GM21529 (cell line): ENCODE results near the gene LDB1.

Source experiments
- ATAC-seq: cut with Tn5 transposase; IDR thresholded peaks from one replicate; pipeline ENCODE4 v1.9.1; 2021; ENCODE audit not compliant: unreplicated experiment

The LDB1 gene

GRCh38 chr10:102120142-102120990 is at the start of gene LDB1:
TSS of gene LDB1 (minus strand) at chr10:102120368. CDS start at chr10:102120110, 258 bp downstream.
- ATAC-seq, result peak; percentile 62

- ATAC-seq, result no peak
Observed at GRCh38 chr10:102167861-102168260, 47.7 kb upstream of the LDB1 start.

- ATAC-seq, result no peak
Observed at GRCh38 chr10:102163342-102163989, 43.3 kb upstream of the LDB1 start.

- ATAC-seq, result no peak
Observed at GRCh38 chr10:102159831-102160230, 39.7 kb upstream of the LDB1 start.

GRCh38 chr10:102159051-102159597 is 39.0 kb upstream of the LDB1 start:
- no peak for ATAC-seq

- no peak for ATAC-seq
Observed at GRCh38 chr10:102157224-102157623, 37.1 kb upstream of the LDB1 start.

- ATAC-seq, result no peak
Observed at GRCh38 chr10:102154466-102155116, 34.4 kb upstream of the LDB1 start.

GRCh38 chr10:102153093-102153620 is 33.0 kb upstream of the LDB1 start:
- no peak for ATAC-seq

GRCh38 chr10:102152545-102152890 is 32.4 kb upstream of the LDB1 start:
- peak; percentile 14 for ATAC-seq

GRCh38 chr10:102151774-102152544 is 31.8 kb upstream of the LDB1 start, which contains the start of gene NOLC1:
TSS of gene NOLC1 (plus strand) at chr10:102152389. CDS start at chr10:102152411, 22 bp downstream.
- peak; percentile 95 for ATAC-seq

- no peak for ATAC-seq
Observed at GRCh38 chr10:102150970-102151773, 31.0 kb upstream of the LDB1 start.

- no peak for ATAC-seq
Observed at GRCh38 chr10:102148275-102148674, 28.1 kb upstream of the LDB1 start.

- no peak for ATAC-seq
Observed at GRCh38 chr10:102147561-102147960, 27.4 kb upstream of the LDB1 start.

- no peak for ATAC-seq
Observed at GRCh38 chr10:102146971-102147428, 26.8 kb upstream of the LDB1 start.

GRCh38 chr10:102141583-102142107 is 21.5 kb upstream of the LDB1 start:
- no peak for ATAC-seq

GRCh38 chr10:102140913-102141540 is 20.9 kb upstream of the LDB1 start:
- no peak for ATAC-seq

- no peak for ATAC-seq
Observed at GRCh38 chr10:102140218-102140617, 20.1 kb upstream of the LDB1 start.

- ATAC-seq, result no peak
Observed at GRCh38 chr10:102139281-102140110, 19.3 kb upstream of the LDB1 start.
